ENCODE data around the gene GASK1A.
"Not testable (repeated sequence)": the region's sequence is repeated elsewhere in the genome, so short reads cannot be mapped to it uniquely, and the experiment has no call there.

GASK1A gene

DNA sequence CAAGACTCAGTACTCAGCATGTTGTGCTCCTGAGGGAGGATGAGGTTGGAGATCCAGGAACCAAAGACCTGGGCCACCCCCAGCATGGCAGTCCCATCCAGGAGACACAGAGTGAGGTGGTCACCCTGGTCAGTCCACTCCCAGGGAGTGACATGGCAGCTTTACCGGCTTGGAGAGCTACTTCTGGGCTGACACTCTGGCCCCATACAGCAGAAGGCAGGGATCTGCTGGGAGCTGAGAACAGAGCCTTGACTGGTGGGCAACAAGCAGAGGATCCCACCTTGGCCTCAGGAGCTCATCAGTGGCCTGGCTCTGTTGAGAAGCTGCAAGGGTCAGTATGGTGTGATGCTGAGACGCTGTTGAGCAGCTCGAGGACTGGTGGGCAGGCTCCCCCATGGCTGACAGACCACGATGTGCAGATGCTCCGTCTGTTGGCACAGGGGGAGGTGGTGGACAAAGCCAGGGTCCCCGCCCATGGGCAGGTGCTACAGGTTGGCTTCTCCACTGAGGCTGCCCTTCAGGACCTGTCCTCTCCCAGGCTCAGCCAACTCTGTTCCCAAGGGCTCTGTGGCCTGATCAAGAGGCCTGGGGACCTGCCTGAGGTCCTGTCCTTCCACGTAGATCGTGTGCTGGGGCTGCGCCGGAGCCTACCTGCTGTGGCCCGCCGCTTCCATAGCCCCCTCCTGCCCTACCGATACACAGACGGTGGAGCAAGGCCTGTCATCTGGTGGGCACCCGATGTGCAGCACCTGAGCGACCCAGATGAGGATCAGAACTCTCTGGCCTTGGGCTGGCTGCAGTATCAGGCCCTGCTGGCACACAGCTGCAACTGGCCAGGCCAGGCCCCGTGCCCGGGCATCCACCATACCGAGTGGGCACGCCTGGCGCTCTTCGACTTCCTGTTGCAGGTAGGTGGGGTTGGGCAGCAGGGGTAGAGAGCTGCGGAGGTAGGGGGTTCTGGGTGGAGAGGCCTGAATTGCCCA, 53.8 kb downstream of the GASK1A start:
- no peak for DNase-seq

DNA sequence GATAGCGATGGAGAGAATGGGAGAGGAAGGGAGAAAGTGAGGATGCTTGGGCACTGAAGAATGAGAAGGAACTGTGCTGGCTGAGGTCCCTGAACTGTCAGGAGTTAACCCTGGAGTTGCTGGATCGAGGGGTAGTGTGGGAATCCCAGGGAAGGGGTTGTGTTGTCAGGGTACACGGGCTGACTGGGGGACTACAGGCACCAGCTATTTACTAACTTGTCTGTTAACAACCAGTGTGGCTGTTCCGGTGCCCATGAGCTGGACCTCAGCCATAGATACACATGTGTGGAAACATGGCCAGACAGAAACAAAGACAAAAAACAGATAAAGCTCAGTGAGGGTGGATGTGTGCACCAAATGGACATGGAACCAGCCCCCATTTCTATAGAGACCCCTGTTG, 55.1 kb downstream of the GASK1A start:
- DNase-seq, result no peak

DNA sequence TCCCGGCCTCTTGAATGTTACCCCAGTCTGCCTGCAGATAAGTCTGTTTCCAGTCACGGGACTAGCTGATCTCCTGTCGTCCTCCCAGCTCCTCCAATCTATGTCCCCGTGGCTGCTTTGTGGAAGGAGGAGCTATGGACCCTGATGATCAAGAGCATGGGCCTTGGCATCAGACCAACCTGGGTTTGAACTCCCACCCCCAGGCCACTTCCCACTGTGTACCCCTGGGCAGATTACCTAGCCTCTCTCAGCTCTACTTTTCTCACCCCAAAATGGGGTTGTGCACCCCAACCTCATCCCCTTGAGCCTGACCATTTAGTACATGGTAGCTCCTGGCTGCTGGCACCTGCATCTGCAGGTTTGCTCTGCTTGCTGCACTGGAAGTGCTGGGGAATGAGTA, 55.8 kb downstream of the GASK1A start:
- DNase-seq, result no peak

DNA sequence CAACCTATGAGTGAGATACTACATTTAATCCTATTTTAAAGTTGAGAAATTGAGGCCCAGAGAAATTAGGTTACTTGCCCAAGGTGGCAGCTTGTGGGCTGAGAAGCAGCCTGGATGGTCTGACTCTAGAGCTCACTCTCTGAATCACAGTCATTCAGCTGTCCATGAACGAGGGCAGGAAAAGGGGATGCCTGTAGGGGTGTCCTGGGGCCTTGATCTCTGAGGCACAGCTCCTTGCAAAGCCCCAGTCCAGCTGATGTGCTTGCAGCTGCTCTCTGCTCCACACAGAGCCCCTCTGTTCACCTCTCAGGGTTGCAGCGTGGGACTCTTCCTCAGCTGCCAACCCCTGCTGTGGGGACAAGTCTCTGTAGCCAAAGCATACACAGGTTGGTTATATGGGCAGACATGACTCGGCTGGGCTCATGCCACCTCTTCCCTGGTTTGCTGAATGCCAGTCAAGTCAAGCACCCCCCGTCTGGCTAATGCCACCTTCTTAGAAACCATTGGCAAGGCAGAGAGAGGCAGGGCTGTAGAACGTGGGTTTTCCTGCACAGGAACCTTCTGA, 56.8 kb downstream of the GASK1A start:
- no peak for DNase-seq

DNA sequence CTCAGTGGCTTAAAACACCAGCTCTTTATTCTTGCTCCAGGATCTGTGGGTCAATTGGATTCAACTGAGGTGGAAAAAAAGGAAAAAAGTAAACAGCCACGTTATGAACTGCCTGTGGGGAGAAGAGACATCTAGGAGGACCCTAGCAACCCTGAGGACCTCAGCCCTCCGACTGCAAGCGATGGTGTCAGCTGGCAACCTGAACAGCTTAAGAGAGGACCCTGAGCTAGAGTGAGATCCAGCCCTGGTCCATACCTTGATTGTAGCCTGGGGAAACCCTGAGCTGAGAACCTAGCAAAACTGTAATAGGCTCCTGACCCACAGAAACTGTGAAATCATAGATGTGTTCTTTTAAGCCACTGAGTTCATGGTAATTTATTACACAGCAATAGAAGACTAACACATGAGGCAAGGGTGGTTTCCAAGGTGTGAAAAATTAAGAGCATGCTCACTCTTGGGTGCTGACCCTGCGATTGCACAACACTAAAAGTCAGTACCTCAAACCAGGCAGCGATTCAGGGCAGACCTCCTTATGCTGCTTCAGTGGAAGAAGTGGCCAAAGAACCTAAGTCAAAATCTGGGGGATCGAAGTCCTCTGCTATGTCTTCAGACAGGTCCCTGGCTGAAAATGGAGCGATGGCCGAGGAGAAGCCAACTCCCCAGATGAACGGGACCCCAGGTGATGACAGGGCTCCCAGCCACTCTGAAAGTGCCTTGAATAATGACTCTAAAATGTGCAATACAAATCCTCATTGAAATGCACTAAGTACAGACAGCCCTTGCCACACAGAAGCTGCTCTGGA, 57.7 kb downstream of the GASK1A start:
- no peak for DNase-seq

DNA sequence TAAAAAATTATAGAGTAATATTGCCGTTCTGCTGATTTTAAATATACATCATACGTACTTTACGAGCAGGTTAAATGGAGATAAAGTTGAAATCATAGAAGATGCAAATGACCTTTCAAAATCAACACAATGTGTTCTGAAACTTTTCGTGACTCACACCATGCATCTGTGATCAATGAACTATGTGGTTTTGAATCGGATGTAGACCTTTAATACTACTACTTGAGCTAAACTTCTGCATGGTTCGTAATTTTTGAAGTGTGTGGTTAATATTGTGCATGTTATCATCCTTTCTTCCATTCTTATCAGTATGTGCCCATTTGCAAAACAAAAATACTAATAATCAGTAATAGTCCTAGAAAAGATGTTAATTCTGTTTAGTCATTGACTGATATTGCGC, 58.9 kb downstream of the GASK1A start:
- no peak for DNase-seq

DNA sequence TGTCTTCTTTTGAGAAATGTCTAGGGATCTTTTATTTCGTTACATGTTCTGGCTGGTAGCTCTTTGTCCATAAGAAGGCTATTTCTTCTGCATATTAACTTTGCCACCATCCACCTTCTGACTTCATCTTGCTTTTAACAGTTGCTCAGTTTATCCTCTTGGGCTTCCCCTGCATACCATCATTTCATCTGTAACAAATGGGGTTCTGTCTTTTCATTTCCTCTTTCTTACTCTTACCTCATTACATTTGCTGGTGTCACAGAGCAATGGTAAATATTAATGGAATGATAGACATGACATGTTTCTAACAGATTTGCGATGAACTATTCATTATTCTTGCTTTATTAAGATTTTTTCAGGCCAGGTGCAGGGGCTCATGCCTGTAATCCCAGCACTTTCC, 62.4 kb downstream of the GASK1A start:
- DNase-seq, result no peak

DNA sequence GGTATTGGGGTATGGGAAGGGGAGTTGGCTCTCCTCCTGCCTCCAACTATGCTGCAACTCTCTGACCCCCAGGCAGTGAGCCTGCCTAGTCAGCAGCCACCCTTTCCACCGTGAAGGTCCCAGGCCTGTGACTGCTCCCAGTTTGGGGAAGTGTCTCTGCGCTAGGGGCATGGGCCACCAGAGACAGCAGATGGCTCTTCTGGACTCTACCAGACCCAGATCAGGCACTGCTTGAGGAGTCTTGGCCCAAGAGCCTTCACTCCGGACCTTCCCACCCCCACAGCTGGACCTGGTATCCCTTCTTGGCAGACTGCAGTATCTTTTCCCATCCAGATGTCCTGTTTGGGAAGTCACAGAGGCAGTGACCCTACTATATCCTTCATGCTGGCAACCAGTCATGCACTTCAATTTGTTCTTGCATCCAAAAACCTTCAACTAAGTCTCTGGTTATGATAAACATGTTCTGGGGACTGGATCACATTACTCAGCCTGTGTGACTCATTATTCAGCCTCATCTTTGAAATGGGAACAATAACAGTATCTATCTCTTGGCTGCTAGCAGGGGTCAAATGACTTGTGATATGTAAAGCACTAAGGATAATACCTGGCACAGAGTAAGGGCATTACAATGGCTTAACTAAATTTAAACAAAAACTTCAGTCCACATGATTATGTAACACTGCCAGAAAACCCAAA, 64.1 kb downstream of the GASK1A start:
- no peak for DNase-seq

DNA sequence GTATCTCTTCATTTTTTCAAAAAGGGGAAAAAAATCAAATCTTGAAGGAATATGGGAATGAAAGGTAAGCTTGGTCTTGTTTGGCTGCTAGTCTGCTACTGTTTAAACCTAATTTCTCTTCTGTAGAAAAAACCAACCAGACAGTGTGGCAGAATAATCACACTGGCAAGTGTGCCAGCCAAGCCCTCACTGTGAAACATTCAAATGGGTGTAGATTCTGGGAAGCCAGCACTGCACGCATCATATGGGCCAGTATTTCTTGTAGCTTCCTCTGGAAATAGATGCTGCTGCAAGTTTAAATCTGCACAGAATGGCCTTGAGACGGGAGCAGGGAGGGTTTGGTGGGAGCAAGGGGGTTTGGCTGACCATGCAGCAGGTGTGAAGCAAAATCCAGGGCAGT, 64.7 kb downstream of the GASK1A start:
- DNase-seq, result no peak

DNA sequence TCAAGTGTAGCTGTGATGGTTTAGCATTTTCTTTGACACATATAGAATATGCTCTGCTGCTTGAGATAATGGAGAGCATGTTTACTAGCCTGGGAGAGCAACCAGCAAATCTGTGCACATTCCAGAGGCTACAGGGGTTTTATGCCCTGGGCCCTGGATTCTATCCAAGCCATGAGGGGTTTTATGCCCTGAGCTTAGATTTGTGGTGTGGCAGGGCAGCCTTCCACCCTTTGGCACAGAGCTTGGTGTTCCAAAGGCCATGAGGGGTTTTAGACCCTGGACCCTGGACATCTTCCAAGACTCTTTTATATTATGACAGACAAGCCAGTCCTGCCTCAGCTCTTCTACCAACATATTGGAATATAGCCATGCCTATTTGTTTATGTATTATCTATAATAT, 66.0 kb downstream of the GASK1A start:
- DNase-seq, result not testable (repeated sequence)

DNA sequence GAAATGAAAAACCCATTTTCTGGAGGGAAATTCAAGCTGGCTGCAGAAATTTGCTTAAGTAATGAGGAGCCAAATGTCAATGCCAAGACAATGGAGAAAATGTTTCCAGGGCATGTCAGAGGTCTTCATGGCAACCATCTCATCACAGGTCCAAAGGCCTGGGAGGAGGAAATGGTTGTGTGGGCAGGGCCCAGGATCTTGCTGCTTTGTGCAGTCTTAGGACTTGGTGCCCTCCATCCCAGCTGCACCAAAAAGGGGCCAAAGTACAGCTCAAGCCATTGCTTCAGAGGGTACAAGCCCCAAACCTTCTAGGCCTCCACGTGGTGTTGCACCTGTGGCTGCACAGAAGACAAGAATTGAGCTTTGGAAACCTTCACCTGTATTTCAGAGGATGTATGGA, 67.5 kb downstream of the GASK1A start:
- no peak for DNase-seq

DNA sequence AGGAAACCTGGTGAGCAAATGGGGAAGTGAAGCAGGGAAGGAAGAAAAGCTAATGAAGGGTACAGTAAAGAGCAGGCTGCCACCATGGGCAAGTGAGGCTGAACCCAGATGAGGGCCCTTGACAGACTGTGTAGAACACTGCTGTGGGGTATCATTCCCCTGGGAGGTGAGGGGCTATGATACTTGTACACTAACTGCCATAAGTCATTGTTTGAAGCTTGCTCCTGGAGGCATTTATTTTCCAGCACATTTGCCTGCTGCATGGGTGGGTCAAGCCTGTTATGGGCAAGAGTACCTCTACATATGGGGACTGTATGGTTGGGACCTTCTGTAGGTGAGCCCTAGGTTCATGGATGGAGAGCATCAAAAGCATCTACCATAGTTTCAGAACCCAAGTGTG, 69.4 kb downstream of the GASK1A start:
- no peak for DNase-seq

DNA sequence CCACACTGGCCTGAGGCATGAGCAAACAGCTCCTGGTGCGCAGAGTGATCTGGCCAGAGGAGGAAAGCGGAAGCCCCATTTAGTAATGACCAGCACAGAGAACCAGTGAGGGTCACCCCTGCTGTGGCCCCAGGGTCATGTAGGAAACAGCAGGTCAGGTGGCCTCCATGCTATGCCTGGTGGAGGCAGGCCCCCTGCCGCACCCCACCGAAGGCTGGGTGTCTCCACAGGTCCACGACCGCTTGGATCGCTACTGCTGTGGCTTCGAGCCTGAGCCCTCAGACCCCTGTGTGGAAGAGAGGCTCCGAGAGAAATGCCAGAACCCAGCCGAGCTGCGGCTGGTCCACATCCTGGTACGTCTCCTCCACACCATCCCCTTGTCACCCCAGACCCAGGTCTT, 74.2 kb downstream of the GASK1A start:
- DNase-seq, result no peak

DNA sequence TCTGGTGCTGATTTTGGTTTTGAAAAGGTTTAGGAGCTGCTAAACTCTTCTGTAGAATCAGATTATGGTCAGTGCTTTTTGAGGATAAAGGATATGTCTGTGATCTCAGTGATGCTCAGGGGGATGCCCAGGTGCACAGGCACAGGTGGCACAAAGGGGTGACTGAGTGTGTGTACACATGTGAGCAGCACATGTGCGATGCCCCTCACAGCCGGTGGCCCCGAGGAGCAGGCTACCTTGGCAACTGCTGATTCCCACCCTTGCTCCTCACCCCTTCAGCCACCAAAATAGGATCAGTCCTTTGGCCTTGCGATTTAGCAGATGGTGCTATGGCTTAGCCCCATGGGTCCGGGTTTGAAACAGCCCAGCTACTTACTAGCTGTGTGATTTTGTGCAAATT, 75.6 kb downstream of the GASK1A start:
- no peak for DNase-seq

DNA sequence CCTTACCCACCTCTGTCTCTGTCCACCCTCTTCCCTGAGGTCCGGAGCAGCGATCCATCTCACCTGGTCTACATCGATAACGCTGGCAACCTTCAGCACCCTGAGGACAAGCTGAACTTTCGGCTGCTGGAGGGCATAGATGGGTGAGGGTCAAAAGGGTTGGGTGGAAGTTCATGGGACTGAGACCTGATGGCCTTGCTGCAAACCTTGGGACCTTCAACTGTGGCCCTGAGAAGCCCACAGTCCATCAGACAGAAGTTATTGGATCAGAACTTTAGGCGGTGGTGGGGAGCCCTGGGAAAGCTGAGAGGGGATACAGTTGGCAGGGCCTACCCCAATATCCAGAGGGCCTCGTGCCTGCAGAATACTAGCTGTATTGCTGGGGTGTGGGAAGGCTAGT, 76.3 kb downstream of the GASK1A start:
- DNase-seq, result no peak

DNA sequence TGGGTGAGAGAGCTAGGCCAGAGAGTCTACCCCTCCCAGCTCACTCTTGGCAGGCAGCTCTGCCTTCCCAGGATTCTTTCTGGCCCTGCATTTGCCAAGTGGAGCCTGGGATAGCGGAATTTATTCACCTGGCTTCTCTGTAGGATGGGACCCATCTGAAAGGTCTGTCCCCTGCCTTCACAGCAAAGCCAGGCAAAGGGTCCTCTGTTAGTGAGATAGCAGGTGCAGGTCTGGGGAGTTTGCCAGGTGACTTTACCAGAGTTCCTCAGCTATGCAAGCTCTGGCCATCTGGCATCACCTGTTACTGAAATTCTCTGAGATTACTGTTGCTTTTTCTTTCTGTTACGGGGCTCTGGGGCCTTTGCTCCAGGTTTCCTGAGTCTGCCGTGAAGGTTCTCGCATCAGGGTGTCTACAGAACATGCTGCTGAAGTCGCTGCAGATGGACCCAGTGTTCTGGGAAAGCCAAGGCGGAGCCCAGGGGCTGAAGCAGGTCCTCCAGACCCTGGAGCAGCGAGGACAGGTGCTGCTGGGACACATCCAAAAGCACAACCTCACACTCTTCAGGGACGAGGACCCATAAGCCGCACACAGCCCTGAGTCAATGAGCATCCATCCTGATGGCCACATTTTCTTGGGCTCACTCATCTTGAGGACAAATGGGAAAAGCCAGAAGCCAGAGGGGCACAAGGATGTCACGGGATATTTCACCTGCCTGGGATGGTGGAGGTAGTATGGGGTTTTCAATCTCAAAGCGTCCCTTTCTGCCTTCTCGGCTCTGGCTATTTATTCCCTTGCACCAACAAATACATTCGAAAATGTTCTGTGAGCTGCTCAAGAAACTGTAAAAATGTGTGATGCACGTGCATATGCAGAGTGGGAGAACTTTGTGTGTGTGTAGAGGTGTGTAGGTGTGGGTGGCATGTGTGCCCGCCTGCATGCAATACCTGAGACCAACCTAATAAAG, 77.0 kb downstream of the GASK1A start:
- DNase-seq, result no peak

DNA sequence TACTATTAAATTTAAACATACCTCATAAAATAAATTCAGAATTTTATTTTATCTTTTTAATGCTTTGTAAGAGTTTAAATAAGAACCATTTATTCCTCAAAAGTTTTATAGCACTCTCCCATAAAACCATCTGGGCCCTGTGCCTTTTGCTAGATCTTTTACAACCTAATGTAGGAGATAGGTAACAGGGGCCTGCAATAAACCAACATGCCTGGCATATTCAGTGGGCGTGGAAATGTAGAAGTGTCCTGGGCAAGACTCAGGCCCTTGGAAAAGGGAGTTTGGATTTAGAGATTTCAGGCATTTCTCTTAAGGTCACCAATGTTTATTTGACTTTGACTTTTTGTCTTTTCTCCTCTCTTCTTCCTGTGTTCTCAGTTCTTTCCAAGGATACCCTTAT, 80.3 kb downstream of the GASK1A start:
- DNase-seq, result no peak

DNA sequence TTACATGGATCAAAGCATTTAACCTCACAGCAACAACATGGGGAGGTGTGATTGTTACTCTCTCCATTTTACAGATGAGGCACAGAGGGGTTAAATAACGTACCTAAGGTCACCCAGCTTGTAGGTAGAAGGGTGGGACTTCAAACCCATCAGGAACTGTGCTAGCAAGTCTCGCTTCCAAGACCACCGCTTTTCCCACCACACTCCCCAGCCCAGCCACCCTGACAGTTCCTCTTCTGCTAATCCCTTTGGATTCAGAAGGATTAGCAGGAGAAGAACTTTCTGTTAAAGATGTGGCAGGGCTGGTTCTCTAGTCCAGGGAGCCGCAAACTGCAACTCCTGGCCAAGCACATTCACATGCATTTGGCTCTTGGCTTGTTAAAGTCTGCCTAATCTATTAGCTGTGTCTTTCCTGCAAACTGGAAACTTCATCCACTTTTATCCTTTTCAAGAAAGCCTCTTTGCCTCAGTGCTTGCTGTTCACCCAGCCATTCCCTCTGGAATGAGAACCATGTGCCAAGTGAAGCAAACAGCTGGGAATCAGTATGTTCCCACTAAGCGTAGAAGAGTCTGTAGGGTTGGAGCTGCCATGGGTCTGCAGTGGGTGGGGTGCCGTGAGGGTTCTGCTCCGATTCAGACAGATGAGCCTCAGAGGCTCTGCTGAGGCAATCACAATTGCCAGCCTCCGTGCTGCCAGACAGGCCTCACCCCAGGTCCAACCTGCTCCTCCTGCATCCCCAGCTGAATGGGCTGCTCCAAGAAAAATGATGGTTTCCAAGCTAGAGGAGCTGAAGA, 82.2 kb downstream of the GASK1A start:
- no peak for DNase-seq

DNA sequence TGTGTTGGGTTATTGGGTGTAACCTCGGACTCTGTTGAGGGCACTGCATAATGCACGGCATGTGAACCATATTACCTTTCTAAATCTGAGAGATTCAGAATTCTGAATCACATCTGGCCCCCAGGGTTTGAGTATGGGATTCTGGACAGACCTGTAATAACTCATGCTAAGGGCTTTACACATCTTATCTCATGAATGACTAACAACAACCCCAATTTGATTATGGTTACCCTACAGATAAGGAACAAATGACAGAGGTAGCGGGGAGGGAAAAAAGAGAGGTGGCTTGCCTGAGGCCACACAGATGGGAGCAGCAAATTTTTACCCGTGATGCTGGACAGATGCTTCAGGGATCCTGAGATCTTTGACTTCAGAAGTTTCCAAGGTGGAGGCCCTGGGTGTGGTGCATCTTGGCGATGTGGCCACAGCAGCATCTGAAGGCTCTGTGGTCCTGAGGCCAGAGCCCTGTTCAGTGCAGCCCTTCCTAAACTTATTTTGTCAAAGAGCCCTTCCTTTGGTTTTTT, 83.0 kb downstream of the GASK1A start:
- no peak for DNase-seq

DNA sequence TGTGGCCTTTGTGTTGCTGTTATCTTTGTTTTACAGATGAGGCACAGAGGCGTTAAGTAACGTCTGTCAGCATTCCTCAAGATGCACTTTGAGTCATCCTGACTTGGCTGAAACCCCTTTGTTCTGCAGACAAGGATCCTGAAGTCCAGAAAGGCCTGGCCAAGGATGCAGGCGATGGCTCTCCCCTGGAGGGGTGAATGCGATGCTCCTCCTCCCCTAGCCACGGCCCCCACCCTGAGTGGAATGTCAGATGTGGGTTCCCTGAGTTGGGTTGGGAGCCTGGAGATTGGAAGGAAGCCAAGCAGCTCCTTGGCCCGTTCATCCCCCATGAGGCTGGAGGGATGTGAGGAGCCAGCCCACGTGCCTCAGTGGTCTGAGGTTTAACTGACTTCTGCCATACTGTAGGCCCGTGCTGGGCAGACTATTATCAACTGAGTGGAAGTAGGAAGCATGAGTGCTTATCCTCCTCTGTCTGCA, 83.5 kb downstream of the GASK1A start:
- no peak for DNase-seq

DNA sequence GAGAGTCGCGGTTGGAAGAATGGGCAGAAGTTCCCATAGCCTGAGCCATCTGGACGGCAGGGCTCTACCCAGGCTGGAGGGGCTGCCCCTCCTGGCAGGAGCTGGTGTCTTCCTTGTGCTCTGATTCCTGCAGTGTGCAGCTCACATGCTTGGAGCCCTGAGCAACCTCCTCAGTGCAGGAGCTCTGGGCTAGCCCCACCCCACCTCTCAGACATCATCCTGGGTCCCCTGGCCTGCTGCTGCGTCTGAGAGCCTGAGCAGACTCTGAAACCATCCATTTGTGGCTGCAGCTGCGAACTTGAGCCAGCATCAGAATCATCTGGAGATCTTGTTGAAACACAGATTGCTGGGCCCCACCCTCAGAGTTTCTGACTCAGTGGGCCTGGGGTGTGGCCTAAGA, 84.0 kb downstream of the GASK1A start:
- DNase-seq, result no peak

All from T1000 (cell line).